Left renal cortex interstitium (tissue), 4 donors: ENCODE results near the gene CIAPIN1. TPM values are rescaled to one million over a fixed set of nuclear protein-coding genes. Genes with fewer than 3 reads are reported as not detected.

Source experiments
- DNase-seq, 4 donors: peaks; one replicate each; pipeline ENCODE4 v3.0.0-alpha.2; 2013; ENCODE audit warnings: low read depth in 4 of 4, low spot score in 2 of 4, missing footprints in 1 of 4
- polyA plus RNA-seq, 4 donors: library from polyadenylated mRNA; unstranded; fragments of 120-200 nt; gene quantifications; one replicate each; pipeline ENCODE4 v1.2.1, GENCODE V29; 2013; ENCODE audit not compliant: insufficient read length in 4 of 4

Gene CIAPIN1
- polyA plus RNA-seq, 4 donors, result 92.4 to 96.9 (median 93.4) TPM

GRCh38 chr16:57477531-57478202 is 30.5 kb upstream of the CIAPIN1 start:
- no peak for DNase-seq

DNA sequence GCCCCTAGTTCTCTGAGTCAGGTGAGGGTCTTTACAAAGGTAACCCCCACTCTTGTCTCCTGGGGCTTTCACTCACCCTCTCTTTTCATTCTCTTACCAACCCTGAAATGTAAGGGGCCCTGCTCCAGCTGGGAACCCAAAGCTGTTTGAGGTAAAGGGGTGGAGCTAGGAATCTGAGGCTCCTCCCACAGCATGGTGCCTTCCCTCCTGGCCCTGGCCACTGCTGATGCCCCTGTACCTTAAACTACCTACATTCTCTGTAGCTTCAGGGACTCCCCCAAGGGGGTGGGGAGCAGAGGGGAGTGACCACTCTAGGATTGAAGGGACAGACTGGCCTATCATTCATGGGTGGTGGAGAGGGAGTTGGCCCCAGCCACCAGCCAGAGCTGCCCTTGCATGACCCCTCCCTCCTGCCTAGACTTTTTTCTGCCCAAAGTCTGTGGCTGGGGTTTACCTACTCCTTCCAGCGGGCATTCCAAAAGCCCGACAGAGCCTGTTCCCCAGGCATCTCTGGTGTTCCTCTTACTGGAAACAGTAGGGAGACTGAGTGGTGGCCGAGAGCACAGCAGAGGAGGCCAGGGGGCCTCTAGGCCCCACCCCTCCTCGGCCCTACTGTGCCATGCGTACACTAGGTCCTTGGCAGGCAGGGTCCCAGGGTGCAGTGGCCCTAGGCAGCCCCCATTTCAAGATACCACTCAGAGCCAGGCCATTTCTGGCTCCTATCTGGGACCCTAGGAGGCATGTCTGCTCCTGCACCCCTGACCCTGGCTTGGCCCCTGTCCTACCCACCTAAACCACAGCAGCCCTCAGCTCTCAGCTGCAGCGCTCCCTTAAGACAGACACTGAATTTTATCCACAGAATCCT is 29.6 kb upstream of the CIAPIN1 start:
- no peak for DNase-seq

GRCh38 chr16:57475711-57476339 is 28.6 kb upstream of the CIAPIN1 start:
- no peak for DNase-seq

DNA sequence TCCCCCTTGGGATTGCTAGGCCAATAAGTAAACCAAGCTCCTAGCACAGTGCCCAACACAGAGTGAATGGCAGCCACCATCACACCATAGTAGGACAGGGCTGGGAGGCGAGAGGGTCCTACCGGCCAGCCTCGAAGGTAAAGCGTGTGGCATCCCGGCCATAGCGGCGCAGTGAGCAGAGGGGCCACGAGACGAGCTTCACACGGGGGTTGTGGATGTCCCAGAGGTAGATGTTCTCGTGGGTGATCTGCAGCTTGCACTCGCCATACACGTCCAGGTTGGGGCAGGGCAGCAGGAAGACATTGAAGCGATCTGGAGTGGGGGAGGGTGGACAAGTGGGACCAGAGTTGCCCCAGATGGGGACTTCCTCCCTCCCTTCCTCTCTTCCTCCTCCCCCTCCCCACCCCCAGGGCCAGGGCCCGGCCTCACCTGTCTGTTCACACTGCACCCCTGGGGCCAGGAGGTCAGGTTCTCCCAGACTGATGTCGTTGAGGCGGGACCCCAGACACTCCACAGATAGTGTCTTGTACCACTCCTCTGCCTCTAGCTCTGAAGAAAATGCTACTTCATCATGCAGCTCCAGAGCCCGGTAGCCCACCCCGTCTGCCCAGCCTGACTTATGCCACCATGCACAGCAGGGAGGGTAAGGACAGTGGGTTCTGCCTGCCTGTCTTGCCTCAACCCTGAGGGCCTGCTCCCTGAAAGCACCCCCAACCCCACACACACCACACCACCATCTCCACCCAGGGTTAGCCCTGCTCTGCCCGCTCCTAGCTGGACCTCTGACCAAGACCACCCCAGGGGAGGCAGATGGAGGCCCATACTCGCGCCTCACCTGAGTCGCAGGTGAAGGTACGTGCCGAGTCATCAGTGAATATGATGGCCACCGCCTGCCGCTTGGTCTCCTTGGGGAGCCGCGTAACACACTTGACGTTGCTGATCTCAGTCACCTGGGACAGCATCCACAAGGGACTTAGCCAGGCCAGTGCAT is 27.8 kb upstream of the CIAPIN1 start:
- DNase-seq, result no peak

GRCh38 chr16:57473906-57474305 is 26.7 kb upstream of the CIAPIN1 start:
- DNase-seq, result no peak

DNA sequence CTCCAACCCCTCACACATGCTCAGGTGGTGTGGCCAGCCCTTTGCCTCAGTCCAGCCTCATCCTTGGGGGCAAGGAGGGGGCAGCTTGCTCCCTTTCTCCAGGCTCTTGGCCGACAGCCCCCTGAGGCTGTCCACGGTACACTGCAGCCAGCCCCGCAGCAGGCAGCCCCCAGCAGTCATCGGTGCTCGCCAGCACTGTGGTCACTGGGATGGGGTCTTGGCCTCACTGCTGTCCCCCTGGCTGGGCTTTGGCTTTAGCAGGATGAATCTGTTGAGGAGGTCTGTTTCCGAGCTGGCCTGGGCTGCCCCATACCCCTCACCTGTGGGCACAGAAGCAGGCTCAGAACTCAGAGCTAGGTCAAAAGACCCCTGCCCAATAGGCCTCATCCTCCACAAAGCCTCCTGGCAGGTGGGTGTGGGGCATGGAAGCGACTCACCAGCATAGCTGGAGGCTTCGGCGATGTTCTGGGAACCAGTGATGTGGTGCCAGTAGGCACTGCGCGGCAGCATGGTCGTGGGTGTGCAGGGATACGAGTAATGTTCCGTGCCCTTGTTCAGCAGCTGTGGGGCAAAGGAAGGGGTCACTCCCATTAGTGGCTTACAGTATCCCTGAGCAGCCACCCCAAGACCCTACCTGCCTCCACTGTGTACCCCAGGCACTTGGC is 26.1 kb upstream of the CIAPIN1 start:
- DNase-seq, result no peak

- no peak for DNase-seq
These were observed 25.5 kb upstream of the CIAPIN1 start for GRCh38 chr16:57472665-57473060.

GRCh38 chr16:57471852-57472664 is 24.9 kb upstream of the CIAPIN1 start:
- DNase-seq, result no peak

- no peak for DNase-seq
These were observed 24.0 kb upstream of the CIAPIN1 start for GRCh38 chr16:57471209-57471608.

GRCh38 chr16:57470711-57471110 is 23.5 kb upstream of the CIAPIN1 start:
- no peak for DNase-seq

DNA sequence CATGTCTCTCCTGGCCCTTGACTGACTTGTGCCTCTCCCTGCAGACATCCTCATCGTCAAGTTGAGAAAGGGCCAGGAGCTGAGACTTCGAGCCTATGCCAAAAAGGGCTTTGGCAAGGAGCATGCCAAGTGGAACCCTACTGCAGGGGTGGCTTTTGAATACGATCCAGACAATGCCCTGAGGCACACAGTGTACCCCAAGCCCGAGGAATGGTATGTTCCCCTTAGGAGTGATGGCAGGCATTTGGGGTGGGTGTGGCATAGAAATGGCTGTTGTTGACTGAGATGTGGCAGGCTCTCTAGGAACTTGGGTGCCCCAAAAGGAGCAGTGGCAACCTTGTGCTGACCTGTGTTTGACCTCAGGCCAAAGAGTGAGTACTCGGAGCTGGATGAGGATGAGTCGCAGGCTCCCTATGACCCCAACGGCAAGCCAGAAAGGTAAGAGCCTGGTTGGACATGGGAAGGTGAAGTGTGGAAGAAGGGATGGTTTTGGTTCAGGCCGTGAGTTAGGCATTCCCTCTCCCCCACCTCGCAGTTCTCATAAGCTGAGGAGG is 22.8 kb upstream of the CIAPIN1 start:
- DNase-seq, result no peak

GRCh38 chr16:57469046-57469445 is 21.9 kb upstream of the CIAPIN1 start:
- DNase-seq, result no peak

- DNase-seq, result no peak
These were observed 21.2 kb upstream of the CIAPIN1 start for GRCh38 chr16:57468346-57468745.

DNA sequence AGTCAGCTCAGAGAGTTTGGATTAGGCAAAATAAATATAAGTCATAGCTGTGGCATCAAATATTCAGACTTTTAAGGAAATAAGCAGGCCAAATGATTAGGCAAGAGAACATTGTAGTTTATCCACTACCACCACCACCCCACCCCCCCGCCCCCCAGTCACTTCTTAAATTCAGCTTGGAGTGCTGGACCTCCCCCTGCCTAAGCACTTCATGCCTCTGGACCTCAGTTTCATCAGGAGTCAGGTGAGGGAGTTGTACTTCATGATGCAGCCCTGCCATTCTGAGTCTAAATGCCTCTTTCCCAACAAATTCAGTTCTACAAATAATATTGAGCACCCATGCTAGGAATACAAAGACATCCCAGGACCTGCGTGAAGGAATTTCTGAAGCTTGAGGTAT is 17.3 kb upstream of the CIAPIN1 start:
- no peak for DNase-seq

- no peak for DNase-seq
These were observed 15.8 kb upstream of the CIAPIN1 start for GRCh38 chr16:57462978-57463362.

DNA sequence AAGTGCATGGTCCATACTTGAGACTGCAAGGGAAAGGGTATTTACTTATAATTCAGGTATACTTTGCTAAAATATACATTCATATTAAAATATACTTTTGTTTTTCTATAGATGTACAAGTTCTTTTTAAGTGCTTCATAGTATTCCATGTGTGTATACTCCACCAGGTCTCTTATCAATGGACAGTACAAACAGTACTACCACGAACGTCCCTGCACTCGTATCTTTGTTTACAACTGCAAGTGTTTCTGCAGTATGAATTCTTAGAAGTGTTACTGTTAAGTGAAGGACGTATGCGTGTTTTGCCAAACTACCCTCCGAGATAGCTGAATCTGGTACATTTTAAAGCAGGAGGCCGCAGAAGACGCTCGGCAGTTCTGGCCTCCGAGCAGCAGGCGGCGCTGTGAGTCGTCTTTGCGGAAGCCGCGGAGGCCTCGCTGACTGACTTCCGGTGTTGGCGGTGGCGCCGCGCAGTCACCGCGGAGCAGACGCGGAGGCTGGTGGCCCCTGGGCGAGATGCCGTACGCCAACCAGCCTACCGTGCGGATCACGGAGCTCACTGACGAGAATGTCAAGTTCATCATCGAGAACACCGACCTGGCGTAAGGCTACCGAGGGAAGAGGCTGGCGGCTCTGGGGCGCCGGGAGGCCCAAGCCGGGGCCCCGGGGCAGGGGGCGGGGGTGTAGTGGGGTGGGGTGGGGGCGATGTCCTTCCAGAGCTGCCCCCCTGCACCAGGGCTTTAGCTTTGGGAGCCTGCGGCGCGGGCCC is 15.2 kb upstream of the CIAPIN1 start, which contains the start of gene POLR2C:
Gene POLR2C (plus strand): TSS at position 471 of the 769 bp plus-strand sequence. CDS start 46 bp downstream, at position 517.
- peak in 3 of 4 donors; percentile 68 to 81 (median 73) for DNase-seq

DNA sequence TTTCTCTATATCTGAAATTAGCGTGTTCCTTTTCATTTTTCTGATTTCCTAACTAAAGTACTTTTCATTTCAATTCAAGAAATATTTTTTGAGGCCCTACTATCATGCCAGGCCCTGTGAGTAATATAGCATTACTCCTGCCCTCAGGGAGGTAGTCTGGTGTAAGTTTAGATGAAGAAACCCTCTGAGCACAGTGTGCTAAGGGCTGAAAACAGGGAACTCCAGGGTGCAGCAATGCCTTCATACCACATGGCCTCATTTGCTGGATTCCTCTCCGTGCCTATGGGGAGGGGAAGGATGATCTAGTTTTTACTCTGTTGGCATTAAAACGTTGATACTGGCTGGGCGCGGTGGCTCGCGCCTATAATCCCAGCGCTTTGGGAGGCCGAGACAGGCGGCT is 4.8 kb upstream of the CIAPIN1 start:
- DNase-seq, result no peak
